Raji (cell line): ENCODE measurements around the gene CHN1.

Experiments used
- POLR2A ChIP-seq: IDR thresholded peaks from 2 replicates; pipeline ENCODE4 v1.6.1; 2011; ENCODE audit warnings: low read depth, low read length, control low read depth; ENCODE audit not compliant: insufficient read depth

Gene CHN1

DNA sequence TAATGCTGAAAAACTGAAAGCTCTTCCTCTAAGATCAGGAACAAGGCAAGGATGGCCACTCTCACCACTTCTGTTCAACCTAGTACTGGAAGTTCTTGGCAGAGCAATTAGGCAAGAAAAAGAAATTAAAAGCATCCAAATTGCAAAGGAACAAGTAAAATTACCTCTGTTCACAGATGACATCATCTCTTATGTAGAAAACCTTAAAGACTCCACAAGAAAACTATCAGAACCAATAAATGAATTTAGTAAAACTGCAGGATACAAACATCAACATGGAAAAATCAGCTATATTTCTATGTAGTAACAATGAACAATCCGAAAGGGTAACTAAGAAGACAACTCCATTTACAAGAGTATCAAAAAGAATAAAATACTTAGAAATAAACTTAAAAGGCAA is 112.2 kb downstream of the CHN1 start:
- TF ChIP-seq POLR2A = no peak

DNA sequence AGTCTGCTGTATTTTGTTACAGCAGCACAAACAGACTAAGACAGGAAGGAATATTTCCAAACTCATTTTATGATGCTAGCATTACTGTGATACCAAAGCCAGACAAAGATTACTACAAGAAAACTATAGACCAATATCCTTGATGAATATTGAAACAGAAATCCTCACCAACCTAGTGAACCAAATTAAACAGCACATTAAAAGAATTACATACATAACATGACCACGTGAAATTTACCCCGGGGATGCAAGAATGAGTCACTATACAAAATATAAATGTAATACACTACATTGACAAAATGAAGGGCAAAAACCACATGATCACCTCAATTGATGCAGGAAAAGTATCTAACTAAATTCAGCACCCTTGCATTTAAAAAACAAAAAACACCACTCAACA is 112.6 kb downstream of the CHN1 start:
- no peak for TF ChIP-seq POLR2A

DNA sequence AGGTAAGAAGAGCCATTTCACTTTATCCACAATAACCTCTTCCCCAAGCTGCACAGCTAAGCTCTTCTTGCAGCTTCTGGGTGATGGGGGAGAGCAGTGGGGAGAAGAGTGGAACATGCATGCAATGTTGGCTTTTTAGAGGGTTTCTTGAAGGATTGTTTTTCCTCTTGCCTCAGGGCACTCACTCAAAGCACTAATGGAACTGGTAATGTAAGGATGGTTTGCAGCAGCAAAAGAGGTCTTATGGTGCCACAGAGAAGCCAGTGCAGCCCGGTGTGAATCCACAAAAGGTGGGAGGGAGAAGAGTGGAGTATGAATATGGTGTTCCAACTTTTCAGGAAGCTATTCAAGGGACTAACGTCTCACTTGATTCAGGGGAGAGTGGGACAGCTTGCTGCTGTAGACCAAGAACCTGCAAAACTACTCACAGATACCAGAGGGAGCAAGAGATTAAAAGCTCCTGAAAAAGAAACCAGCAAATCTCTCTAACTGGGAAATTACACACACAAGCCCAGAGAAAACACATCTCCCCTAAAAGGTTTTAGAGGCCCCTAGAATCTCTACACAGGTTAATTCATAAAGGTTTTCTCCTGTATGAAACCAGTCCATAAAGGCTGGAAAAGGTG is 116.4 kb downstream of the CHN1 start:
- TF ChIP-seq POLR2A = no peak

DNA sequence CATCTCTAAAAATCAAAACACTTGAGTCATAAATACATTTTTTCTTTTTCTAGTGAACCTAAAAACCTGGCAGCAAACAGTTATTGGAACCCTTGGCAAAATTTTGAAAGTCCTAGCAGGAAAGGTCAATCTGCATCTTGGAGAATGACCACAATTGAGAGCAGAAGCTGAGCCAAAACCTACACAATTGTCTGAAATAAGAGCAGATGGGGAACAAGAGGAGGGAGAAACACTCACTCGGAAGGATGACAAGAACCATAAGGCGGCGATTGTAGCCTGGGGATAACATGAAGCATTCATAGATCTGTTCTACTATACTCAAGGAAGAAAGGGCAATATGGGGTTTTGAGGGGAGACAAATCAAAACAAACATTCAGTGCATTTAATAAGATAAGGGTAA is 117.0 kb downstream of the CHN1 start:
- TF ChIP-seq POLR2A = no peak

DNA sequence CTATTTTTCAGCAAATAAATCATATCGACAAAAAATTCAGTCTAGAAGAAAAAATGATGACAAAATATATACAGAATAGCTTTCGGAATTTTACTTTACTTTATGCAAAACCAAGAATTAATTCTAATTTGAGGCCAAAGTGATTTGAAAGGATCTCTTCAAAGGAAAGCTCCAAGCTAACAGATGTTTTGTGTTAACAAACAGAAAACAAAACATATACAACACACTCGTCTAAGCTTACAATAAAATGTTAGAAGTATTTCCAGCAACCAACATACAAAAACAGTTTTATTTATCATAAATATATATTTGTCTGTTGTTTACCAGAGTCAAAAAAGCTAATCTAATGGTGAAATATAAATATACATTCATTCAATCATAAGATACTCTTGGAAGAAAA is 122.8 kb downstream of the CHN1 start:
- TF ChIP-seq POLR2A = no peak

DNA sequence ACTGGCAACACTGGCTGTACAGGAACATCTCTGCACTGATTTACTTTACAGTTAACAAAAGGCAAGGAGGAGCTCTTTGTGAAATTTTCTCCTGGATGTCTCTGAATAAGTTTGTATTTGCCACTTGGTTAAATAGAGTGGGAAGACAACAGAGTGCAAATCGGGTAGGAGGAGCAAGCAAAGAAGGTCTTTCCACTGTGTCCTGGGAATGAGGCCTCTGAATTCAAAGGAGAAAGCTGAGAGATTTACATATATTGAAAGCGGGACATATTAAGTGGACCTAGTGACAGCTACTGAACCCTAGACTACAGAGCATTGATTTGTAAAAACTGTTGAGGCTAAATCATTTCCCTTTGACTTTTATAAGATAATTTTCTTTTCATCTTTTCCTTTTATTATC is 123.5 kb downstream of the CHN1 start:
- TF ChIP-seq POLR2A = no peak

DNA sequence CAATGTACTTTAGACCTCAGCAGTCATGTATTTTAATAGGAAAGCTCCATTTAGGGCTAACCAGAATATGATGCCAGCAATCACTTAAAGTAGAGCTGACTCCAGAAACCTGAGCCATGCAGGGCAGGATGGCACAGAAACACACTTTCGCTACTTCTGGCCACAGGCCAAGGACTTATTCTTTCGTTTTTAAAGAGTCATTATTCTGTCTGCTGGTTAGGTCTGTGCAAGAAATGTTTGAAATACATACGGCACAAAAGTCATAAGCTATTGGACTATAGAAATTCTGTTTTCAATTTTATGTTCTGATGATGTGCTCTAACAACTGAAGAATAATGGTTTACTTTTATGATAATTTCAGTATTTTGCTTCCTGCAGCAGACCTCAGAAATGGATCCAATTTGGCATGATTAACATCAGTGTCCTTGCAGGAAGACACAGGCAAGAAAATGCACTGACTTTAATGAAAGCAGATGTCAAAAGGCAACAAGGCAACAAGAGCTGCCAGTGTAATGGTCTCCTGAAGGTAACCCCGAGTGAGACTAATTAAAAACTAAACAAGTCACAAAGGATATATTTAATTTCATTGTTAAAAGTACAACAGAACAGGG is 126.5 kb downstream of the CHN1 start:
- TF ChIP-seq POLR2A = no peak

DNA sequence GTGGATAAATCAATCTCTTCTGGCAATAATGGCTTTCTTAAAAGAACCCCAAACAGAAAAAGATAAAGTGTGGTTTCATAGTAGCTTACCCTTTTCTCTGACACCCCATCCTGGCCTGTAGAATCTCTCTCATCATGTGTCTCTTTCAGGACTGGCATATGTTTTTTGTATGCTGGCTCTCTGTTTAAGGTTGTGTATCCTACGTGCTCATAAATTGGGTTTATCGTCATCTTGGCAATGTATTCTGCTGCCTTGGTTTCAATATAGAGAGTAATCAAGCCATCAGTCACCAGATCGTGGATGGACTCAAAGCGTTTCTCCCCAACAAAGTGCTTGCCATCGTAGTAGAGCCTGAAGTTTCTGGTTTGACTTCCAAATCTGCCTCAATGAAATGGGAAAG is 127.4 kb downstream of the CHN1 start:
- no peak for TF ChIP-seq POLR2A

DNA sequence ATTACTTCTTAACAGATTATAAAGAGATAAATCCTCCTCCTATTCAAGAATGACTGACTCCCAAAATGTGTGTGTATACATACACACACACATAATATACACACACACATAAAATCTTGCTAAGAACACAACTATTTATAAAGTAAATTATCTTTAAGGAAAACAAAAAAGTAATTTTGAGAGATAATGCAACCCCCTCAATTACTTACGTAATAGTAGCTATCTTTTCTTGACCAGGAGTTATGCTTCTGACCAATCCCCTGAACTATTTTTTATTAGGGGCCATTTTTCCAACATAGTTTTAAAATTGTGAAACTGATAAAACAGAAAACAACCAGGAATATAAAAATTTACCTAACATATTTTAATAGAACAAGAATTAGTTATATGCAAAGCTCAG is 127.9 kb downstream of the CHN1 start:
- TF ChIP-seq POLR2A = no peak

DNA sequence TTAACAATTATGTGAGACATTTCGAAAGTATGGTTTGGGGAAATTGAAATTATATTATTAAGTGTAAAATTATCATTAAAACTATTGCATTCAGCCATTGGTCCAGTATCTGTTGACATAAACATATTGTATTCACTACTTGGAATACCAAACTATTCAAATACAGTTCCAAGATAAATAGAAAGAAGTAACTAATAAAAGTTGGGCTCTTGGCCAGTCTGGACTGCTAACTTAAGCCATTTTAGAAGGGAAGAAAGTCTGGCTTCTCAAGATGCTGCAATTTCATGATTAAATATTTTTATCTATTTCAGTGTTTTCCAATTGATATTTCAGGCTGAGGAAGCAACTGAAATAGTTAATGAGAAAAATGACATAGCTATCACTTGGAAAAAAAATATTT is 131.1 kb downstream of the CHN1 start:
- TF ChIP-seq POLR2A = no peak

DNA sequence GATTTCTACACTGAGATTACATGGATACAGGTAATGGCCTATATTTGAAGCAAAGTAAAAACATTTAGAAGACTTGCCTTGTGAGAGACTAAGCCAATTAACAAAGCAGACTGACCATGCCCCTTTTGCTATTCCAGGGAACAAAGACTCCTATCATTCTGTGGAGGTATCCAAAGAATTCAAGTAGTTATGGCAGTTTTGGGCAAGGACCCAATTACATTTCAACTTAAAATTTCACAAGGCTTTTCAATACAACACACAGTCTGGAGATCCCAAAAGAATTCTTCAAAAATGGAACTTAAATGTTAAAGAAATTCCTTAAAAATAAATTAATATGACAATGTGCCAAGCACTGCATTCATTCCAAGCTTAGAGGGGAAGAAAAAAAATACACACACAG is 131.7 kb downstream of the CHN1 start:
- TF ChIP-seq POLR2A = no peak

DNA sequence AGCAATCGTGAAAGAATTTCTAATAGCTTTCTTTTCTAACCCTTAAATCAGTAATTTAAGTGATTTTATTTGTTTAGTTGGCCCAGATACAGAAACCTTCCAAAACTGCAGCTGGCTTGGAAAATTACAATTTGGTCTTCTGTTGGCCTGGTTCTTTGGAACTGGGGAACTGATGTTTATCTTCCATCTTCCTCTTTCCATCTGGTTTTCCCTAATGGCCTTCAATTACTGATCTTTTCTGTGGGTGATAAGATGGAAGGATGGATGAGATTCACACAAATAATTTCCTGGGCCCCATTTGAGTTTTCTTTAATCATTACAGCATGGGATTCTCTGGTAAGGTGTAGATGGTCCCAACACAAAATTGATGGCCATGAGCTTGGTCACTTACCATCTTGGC is 134.4 kb downstream of the CHN1 start:
- no peak for TF ChIP-seq POLR2A

DNA sequence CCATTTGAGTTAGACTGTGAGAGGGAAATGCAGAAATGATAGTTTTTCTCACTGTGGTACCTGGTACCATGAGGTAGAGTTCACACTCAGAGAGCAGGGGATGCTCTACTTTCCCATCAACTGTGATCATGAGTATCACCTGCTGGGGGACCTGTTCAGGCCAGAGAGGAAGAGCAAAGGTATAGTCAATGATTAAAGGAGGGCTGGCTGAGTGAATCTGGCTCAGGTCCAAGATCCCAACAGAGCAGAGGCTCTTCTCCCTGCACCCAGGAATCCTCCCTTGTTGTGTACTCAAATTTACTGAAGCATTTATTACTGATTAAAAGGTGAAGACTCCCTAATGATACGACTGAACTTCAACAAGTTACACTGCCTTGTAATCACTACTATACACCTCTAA is 136.3 kb downstream of the CHN1 start:
- TF ChIP-seq POLR2A = no peak

DNA sequence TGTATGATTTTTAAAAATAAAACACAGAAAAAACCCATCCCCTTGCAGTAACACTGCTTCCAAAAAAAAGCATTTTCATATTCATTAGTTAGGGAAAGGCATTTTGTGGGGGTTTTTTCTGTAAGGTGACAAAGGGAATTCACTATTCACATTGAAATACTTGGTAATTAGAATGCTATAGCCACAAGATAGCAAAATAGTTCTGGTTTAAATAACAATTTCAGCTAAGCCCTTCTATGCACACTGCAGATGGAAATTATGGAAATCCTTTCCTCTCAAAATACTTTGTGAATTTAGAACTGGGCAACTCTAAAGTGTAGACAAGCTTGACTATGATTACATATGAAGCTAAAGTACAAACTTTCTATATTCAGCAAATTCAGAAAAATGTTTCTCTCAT is 138.8 kb downstream of the CHN1 start:
- no peak for TF ChIP-seq POLR2A

DNA sequence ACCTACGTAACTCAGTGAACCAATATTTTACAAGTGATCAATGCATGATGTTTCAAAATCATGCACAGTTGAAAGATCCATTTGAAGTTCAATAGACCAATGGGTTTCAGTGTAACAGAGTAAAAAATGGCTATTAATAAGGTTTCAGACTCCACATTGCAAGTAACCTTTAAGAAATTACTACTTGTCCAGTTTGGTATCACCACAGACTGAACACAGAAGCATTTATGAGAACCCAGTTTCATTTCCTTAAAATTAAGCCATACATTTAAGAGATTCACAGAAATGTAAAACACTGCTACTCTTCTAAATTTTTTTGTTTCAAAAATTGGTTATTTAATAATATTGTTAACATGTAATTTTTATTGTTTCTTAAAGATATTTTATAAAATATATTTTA is 142.0 kb downstream of the CHN1 start:
- no peak for TF ChIP-seq POLR2A

DNA sequence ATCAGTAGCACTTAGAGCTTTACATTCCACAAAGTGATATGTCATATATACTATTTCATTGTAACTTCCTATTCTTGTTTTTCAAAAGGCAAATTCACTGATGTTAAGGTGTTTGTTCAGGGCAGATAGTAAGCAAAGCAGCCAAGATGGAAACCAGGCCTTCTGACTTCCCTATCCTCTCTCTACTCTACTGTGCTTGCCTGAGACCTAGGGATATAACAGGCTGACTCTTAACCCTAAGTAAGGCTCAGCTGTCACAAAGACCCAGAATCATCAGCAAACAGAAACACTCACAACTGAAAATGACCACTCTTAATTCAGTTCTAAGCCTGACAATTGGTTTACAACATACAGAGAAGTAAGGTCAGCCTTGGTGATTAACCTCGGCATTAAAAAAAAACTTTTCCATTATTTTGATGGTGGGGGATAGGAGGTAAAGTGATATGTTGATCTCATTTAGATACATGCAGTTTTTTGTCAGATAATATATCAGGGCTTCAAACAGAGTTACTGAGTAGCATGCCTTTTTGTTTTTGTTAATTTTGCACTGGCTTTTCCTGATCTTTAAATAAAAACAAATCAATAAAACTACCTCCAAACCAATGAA is 145.5 kb downstream of the CHN1 start:
- TF ChIP-seq POLR2A = no peak

DNA sequence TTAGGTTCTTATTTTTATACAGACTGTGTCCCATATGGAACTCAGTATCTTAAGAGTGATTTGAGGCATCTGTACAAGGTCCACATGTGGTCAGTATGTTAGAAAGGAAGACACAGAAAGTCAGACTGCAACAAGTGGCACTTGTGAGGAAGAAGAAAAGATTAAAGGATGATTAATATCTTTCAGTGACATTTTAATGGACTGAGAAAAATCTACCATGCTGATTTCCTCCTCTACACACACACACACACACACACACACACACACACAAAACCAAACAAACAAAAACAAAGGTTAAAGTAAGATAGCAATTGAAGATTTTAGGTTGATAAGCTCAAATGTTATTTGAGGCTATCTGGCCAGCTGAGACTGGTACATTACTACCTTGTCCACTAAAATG is 146.4 kb downstream of the CHN1 start:
- TF ChIP-seq POLR2A = no peak
